HepG2 (cell line): ENCODE data around the gene SRXN1. TPM values are rescaled to one million over a fixed set of nuclear protein-coding genes. Genes with fewer than 3 reads are reported as not detected.

ENCODE experiments used
- FLYWCH1 ChIP-seq: sonication (generic); formaldehyde crosslinking; IDR thresholded peaks from 2 replicates; pipeline ENCODE4 v1.8.1; 2023; ENCODE audit warnings: mild to moderate bottlenecking, missing genetic modification reagents
- GATAD2A ChIP-seq: IDR thresholded peaks from 2 replicates; pipeline ENCODE4 v1.6.1; 2016
- HDAC1 ChIP-seq: sonication (generic); formaldehyde crosslinking; IDR thresholded peaks from 2 replicates; pipeline ENCODE4 v1.5.1; 2020; ENCODE audit warnings: mild to moderate bottlenecking, missing genetic modification reagents
- MAFF ChIP-seq: IDR thresholded peaks from 2 replicates; pipeline ENCODE4 v1.6.1; 2011; ENCODE audit warnings: low read depth, low read length, improper control_type of control experiment
- MEIS1 ChIP-seq: sonication (generic); formaldehyde crosslinking; IDR thresholded peaks from 2 replicates; pipeline ENCODE4 v1.9.0; 2021; ENCODE audit warnings: mild to moderate bottlenecking, missing genetic modification reagents, moderate library complexity, borderline replicate concordance
- MYPOP ChIP-seq: sonication (generic); formaldehyde crosslinking; IDR thresholded peaks from 2 replicates; pipeline ENCODE4 v1.8.1; 2023; ENCODE audit warnings: mild to moderate bottlenecking, moderate library complexity, missing genetic modification reagents
- NFKBIZ ChIP-seq: IDR thresholded peaks from 2 replicates; pipeline ENCODE4 v1.6.1; 2018; ENCODE audit warnings: missing genetic modification reagents, missing compliant biosample characterization
- RELA ChIP-seq: sonication (generic); formaldehyde crosslinking; IDR thresholded peaks from 2 replicates; pipeline ENCODE4 v1.4.0; 2020; ENCODE audit warnings: missing genetic modification reagents
- THRA ChIP-seq: sonication (generic); formaldehyde crosslinking; IDR thresholded peaks from 2 replicates; pipeline ENCODE4 v1.4.0; 2020; ENCODE audit warnings: missing genetic modification reagents, borderline replicate concordance
- YEATS2 ChIP-seq: sonication (generic); formaldehyde crosslinking; IDR thresholded peaks from 2 replicates; pipeline ENCODE4 v1.4.0; 2020; ENCODE audit warnings: missing genetic modification reagents, borderline replicate concordance
- ZNF101 ChIP-seq: sonication (generic); formaldehyde crosslinking; IDR thresholded peaks from 2 replicates; pipeline ENCODE4 v1.4.0; 2020; ENCODE audit warnings: mild to moderate bottlenecking, low read depth, missing genetic modification reagents, borderline replicate concordance
- ZNF280B ChIP-seq: sonication (generic); formaldehyde crosslinking; IDR thresholded peaks from 2 replicates; pipeline ENCODE4 v1.5.0; 2020; ENCODE audit warnings: missing genetic modification reagents, mild to moderate bottlenecking, borderline replicate concordance
- ZNF280D ChIP-seq: sonication (generic); formaldehyde crosslinking; IDR thresholded peaks from 2 replicates; pipeline ENCODE4 v1.5.1; 2020; ENCODE audit warnings: mild to moderate bottlenecking, missing genetic modification reagents
- ZNF747 ChIP-seq: sonication (generic); formaldehyde crosslinking; IDR thresholded peaks from 2 replicates; pipeline ENCODE4 v1.8.1; 2023; ENCODE audit warnings: missing genetic modification reagents, mild to moderate bottlenecking, borderline replicate concordance
- ZSCAN22 ChIP-seq: sonication (generic); formaldehyde crosslinking; IDR thresholded peaks from 2 replicates; pipeline ENCODE4 v1.4.0; 2020; ENCODE audit warnings: mild to moderate bottlenecking, missing genetic modification reagents
- polyA plus RNA-seq, 8 experiments: library from polyadenylated mRNA; depleted of rRNA in 3 of 8; stranded (reverse) in 7 of 8; unstranded in 1 of 8; fragments of >200 nt; fragmentation: Illumina TruSeq in 4 of 8; extraction: Trizol in 4 of 8; gene quantifications; 2 replicates each; pipeline versions ENCODE4 v1.2.1 to v1.2.3, GENCODE V29; 2011 to 2016; ENCODE audit warnings: low read depth in 4 of 8, missing spikeins in 1 of 8, mixed read lengths in 1 of 8; ENCODE audit not compliant: insufficient read depth in 1 of 8
- total RNA-seq, 5 experiments: library from RNA; depleted of rRNA; stranded (reverse); fragments of >200 nt; fragmentation: Illumina TruSeq; extraction: Trizol; gene quantifications; 2 replicates each; pipeline ENCODE4 v1.2.3, GENCODE V29; 2016; ENCODE audit warnings: low read depth in 1 of 5

The SRXN1 gene
- total and polyA plus RNA-seq, 2 of the 13 experiments (the other 11 are each of a cell fraction or from before 2014, with no cell fraction given) = 29.9 to 87.7 TPM

- TF ChIP-seq MYPOP (CRISPR knock-in tag) (no peak), ZNF280D (CRISPR knock-in tag) (no peak; the same call in 1 of the 2 replicates), HDAC1 (no peak), GATAD2A (CRISPR knock-in tag) (peak; percentile 41; the same call in 1 of the 2 replicates), MEIS1 (peak; percentile 48; the same call in 1 of the 2 replicates), RELA (CRISPR knock-in tag) (no peak), YEATS2 (CRISPR knock-in tag) (no peak), FLYWCH1 (no peak), ZNF280B (CRISPR knock-in tag) (no peak), NFKBIZ (no peak), ZNF747 (no peak), THRA (CRISPR knock-in tag) (no peak; the same call in 1 of the 2 replicates), ZNF101 (CRISPR knock-in tag) (0 out of 2 replicates have a peak, but pooled peaks have one; percentile 1), MAFF (peak; percentile 5; the same call in 1 of the 2 replicates), ZSCAN22 (CRISPR knock-in tag) (no peak)
Measured at GRCh38 chr20:651713-652614, 1.0 kb downstream of the SRXN1 start (continued).
